Endothelial cell of umbilical vein (primary cell): ENCODE measurements around the gene TRPV6. TPM values are rescaled to one million over a fixed set of nuclear protein-coding genes. Genes with fewer than 3 reads are reported as not detected.

Source experiments
- BruUV-seq: library from RNA; stranded (reverse); fragments of 400-500 nt; replicated peaks from 2 replicates; lab custom pipeline; 2021; lab: Mats Ljungman, UMichigan
- CTCF ChIA-PET: fragments of 300-600, 350-600 bp; sonication (Branson Sonifier 250); formaldehyde crosslinking; loops from one replicate; lab custom pipeline; 2021; ENCODE audit warnings: antibody characterized with exemption, inconsistent platforms; lab: Charles Lee
- POLR2A ChIA-PET: fragments of 300-600, 350-600 bp; sonication (Branson Sonifier 250); formaldehyde crosslinking; loops from one replicate; lab custom pipeline; 2021; ENCODE audit warnings: antibody characterized with exemption, inconsistent platforms; lab: Charles Lee
- DNase-seq: peaks from one replicate; pipeline ENCODE4 v3.0.0-alpha.2; 2011; ENCODE audit warnings: low read depth, low spot score
- FAIRE-seq: peaks from 2 replicates; lab custom pipeline; 2011; peaks lifted over from hg19 to GRCh38; lab: Jason Lieb, UNC
- H2AFZ ChIP-seq: 2 replicates; pipeline ENCODE4 v1.6.0; 2012; ENCODE audit warnings: low read depth, low read length, control low read depth, inconsistent platforms
- H3K27ac ChIP-seq: 2 replicates; pipeline ENCODE4 v1.5.1; 2011; ENCODE audit warnings: low read depth, mild to moderate bottlenecking, control low read depth, low read length, moderate library complexity; ENCODE audit not compliant: insufficient read depth
- H3K27me3 ChIP-seq, 2 experiments: 2 replicates each; pipeline versions ENCODE4 v1.6.0 to v1.6.1; 2011; ENCODE audit warnings: low read length in 2 of 2, mixed read lengths in 1 of 2; ENCODE audit not compliant: control insufficient read depth in 2 of 2, insufficient read depth in 2 of 2
- H3K36me3 ChIP-seq, 2 experiments: 2 replicates in 1 of 2; 3 replicates in 1 of 2; pipeline ENCODE4 v1.5.1; 2011; ENCODE audit warnings: low read length in 2 of 2, mild to moderate bottlenecking in 1 of 2, moderate library complexity in 1 of 2; ENCODE audit not compliant: control insufficient read depth in 2 of 2, insufficient read depth in 2 of 2; ENCODE audit errors: extremely low read depth in 1 of 2
- H3K4me1 ChIP-seq: 3 replicates; pipeline ENCODE4 v1.5.1; 2011; ENCODE audit warnings: mild to moderate bottlenecking, low read length; ENCODE audit not compliant: control insufficient read depth, insufficient read depth; ENCODE audit errors: extremely low read depth
- H3K4me2 ChIP-seq: 2 replicates; pipeline ENCODE4 v1.6.1; 2011; ENCODE audit warnings: low read length, control low read depth, mixed read lengths; ENCODE audit not compliant: insufficient read depth
- H3K4me3 ChIP-seq, 3 experiments: fragments of 200-600 bp in 1 of 3; sonication (generic), shearing (Covaris generic) in 1 of 3; replicated peaks in 1 of 3; 2 replicates each; pipeline ENCODE4 v1.5.1; 2011 to 2016; ENCODE audit warnings: control low read depth in 3 of 3, low read length in 3 of 3, mild to moderate bottlenecking in 2 of 3, inconsistent platforms in 1 of 3, low read depth in 1 of 3, moderate library complexity in 1 of 3; ENCODE audit not compliant: insufficient read depth in 1 of 3
- H3K79me2 ChIP-seq: 2 replicates; pipeline ENCODE4 v1.6.0; 2012; ENCODE audit warnings: low read length, inconsistent platforms; ENCODE audit not compliant: control insufficient read depth, insufficient read depth
- H3K9ac ChIP-seq: replicated peaks from 2 replicates; pipeline ENCODE3; 2011; ENCODE audit warnings: low read length, control low read depth; ENCODE audit not compliant: insufficient read depth; ENCODE audit errors: extremely low read depth
- H3K9me1 ChIP-seq: replicated peaks from 3 replicates; pipeline ENCODE4 v1.6.0; 2011; ENCODE audit warnings: mild to moderate bottlenecking, low read length; ENCODE audit not compliant: control insufficient read depth, insufficient read depth; ENCODE audit errors: extremely low read depth
- H3K9me3 ChIP-seq: replicated peaks from 2 replicates; pipeline ENCODE4 v1.5.1; 2012; ENCODE audit warnings: low read length, inconsistent platforms; ENCODE audit not compliant: control insufficient read depth, insufficient read depth
- H4K20me1 ChIP-seq: replicated peaks from 2 replicates; pipeline ENCODE3; 2011; ENCODE audit warnings: mild to moderate bottlenecking, low read length; ENCODE audit not compliant: control insufficient read depth, insufficient read depth; ENCODE audit errors: extremely low read depth
- EZH2 ChIP-seq: IDR thresholded peaks from 2 replicates; pipeline ENCODE4 v1.6.1; 2012; ENCODE audit warnings: borderline replicate concordance, low read depth, mild to moderate bottlenecking, moderate library complexity, low read length, inconsistent platforms; ENCODE audit not compliant: severe bottlenecking
- FOS ChIP-seq: IDR thresholded peaks from 2 replicates; pipeline ENCODE4 v1.6.1; 2011; ENCODE audit warnings: mild to moderate bottlenecking, low read length, moderate library complexity, borderline replicate concordance; ENCODE audit not compliant: insufficient read depth
- GATA2 ChIP-seq: IDR thresholded peaks from 2 replicates; pipeline ENCODE4 v1.7.0; 2011; ENCODE audit warnings: low read depth, mild to moderate bottlenecking, moderate library complexity, mixed read lengths, low read length; ENCODE audit not compliant: insufficient read length, insufficient read depth
- JUN ChIP-seq: IDR thresholded peaks from 2 replicates; pipeline ENCODE4 v1.6.1; 2011; ENCODE audit warnings: borderline replicate concordance, low read depth; ENCODE audit not compliant: insufficient read length, insufficient read depth
- MYC ChIP-seq: IDR thresholded peaks from one replicate; pipeline ENCODE4 v1.6.1; 2011; ENCODE audit warnings: mild to moderate bottlenecking, low read depth, low read length
- POLR2A ChIP-seq: IDR thresholded peaks from 2 replicates; pipeline ENCODE4 v1.6.1; 2012; ENCODE audit warnings: low read depth, mild to moderate bottlenecking, control low read depth, low read length
- POLR2AphosphoS5 ChIP-seq: IDR thresholded peaks from 2 replicates; pipeline ENCODE4 v1.6.1; 2012; ENCODE audit warnings: low read depth, mild to moderate bottlenecking, control low read depth, low read length, moderate library complexity; ENCODE audit not compliant: insufficient read depth
- dilution Hi-C: fragments of 300-500 bp; cut with MboI; formaldehyde crosslinking; loops from one replicate; pipeline ENCODE4 v1.15.0; 2019; ENCODE audit warnings: low sequenced_read_pairs; ENCODE audit not compliant: extremely low pct_ligation_motif_present
- intact Hi-C: fragments of 100-400 bp; cut with micrococcal nuclease; formaldehyde crosslinking; loops from one replicate; pipeline ENCODE4 v1.10.0; 2022
- polyA plus RNA-seq, 4 experiments: library from polyadenylated mRNA; depleted of rRNA in 3 of 4; stranded (reverse) in 3 of 4; unstranded in 1 of 4; fragments of >200 nt; gene quantifications; 2 replicates each; pipeline versions ENCODE4 v1.2.1 to v1.2.3, GENCODE V29; 2011 to 2012; ENCODE audit warnings: missing spikeins in 1 of 4
- total RNA-seq: library from RNA; stranded (reverse); gene quantifications from 2 replicates; pipeline ENCODE4 v1.2.3, GENCODE V29; 2021
- TF ChIP-seq, protein P1 (sequence below): IDR thresholded peaks from 2 replicates; pipeline ENCODE4 v1.6.1; 2011; ENCODE audit not compliant: insufficient read depth, insufficient read length
- TF ChIP-seq, protein P2 (sequence below), 2 donors: IDR thresholded peaks; 1 replicate in 1 of 2; 2 replicates in 1 of 2; pipeline ENCODE4 v1.5.1; 2011; ENCODE audit warnings: low read length in 2 of 2, mild to moderate bottlenecking in 2 of 2, moderate library complexity in 2 of 2, control low read depth in 1 of 2, inconsistent platforms in 1 of 2, low read depth in 1 of 2; ENCODE audit not compliant: insufficient read depth in 1 of 2; ENCODE audit errors: extremely low read depth in 1 of 2

Gene TRPV6
- total and polyA plus RNA-seq, 2 donors (not counting 3 experiments of a cell fraction or from before 2014, with no cell fraction given): not detected

DNA sequence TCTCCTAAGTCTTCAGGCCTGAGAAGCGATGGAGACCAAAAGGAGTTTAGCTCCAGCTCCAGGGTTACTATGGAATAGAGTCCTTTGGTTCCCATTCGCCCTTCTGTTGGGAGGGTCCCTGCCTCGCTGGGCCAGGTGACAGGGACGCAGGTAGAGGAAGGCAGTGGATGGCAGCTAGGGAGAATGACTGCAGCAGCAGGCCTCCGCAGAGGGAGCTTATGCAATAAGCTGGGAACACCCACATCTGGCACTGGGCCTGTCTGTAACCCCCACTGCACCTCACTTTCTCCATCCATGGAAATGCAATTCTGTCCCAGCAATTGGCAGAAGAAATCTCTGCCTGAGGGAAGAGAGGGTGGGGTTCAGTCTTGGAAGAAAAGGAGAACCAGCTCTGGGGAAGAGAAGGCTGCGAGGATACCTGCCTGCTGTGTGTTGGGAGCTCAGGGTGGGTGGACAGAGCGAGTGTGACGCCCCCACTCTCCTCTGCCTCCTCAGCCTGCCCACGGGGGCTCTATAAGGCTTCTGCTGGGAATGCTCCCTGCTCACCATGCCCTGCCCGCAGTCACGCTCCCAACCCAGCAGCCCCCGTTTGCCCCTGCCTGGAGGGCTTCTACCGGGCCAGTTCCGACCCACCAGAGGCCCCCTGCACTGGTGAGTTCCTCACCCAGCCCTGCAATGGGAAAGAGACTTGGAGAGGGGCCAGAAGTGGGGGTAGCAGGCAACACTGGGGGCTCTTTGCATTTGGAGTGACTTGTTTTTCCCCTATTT lies 20.4 kb downstream of the TRPV6 start:
- Histone ChIP-seq H3K36me3 (no peaks in the 10 kb centered on the region), H2AFZ (no peak overlapping the region), H3K4me1 (no peaks in the 10 kb centered on the region), H3K79me2 (no peaks in the 10 kb centered on the region), H3K9ac (no peak overlapping the region), H3K4me2 (no peak overlapping the region), H3K9me3 (no peaks in the 10 kb centered on the region), H4K20me1 (no peaks in the 10 kb centered on the region), H3K27me3 (no peaks in the 10 kb centered on the region), H3K27ac (no peak overlapping the region), H3K9me1 (no peaks in the 10 kb centered on the region), H3K4me3 (no peak overlapping the region)
- ChIA-PET POLR2A (no interaction called here), CTCF (interaction anchor here (2.1 to 3.5 kb wide), 4 partner anchors 10 to 350 kb away, joined by 5 to 35 read pairs (median 20); partner anchors contain the start of gene EPHB6)
- intact Hi-C loops: no loop called here
- TF ChIP-seq GATA2: no peak
- dilution Hi-C loops: no loop called here
- no TSS peak for BruUV-seq
- no peak for FAIRE-seq
- no peak for DNase-seq

DNA sequence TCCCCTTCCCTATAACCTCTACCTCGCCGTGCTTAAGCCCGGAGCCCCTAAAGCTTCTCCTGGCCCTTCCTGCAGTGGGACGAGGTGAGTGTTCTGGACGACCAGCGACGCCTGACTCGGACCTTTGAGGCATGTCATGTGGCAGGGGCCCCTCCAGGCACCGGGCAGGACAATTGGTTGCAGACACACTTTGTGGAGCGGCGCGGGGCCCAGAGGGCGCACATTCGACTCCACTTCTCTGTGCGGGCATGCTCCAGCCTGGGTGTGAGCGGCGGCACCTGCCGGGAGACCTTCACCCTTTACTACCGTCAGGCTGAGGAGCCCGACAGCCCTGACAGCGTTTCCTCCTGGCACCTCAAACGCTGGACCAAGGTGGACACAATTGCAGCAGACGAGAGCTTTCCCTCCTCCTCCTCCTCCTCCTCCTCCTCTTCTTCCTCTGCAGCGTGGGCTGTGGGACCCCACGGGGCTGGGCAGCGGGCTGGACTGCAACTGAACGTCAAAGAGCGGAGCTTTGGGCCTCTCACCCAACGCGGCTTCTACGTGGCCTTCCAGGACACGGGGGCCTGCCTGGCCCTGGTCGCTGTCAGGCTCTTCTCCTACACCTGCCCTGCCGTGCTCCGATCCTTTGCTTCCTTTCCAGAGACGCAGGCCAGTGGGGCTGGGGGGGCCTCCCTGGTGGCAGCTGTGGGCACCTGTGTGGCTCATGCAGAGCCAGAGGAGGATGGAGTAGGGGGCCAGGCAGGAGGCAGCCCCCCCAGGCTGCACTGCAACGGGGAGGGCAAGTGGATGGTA lies 21.5 kb downstream of the TRPV6 start:
- Histone ChIP-seq H3K36me3 (no peaks in the 10 kb centered on the region), H4K20me1 (no peaks in the 10 kb centered on the region), H3K27ac (no peak overlapping the region), H3K79me2 (no peaks in the 10 kb centered on the region), H3K9me1 (no peaks in the 10 kb centered on the region), H3K27me3 (no peaks in the 10 kb centered on the region), H3K4me3 (no peak overlapping the region), H2AFZ (no peak overlapping the region), H3K4me1 (no peaks in the 10 kb centered on the region), H3K4me2 (no peak overlapping the region), H3K9ac (no peak overlapping the region), H3K9me3 (no peaks in the 10 kb centered on the region)
- FAIRE-seq: no peak
- POLR2A ChIA-PET: no interaction called here
- CTCF ChIA-PET: interaction anchor here (3.0 to 3.5 kb wide), 2 partner anchors 232 to 351 kb away, joined by 8 to 35 read pairs; no protein-coding TSS in a partner anchor
- intact Hi-C loops: no loop called here
- dilution Hi-C loops: no loop called here
- TF ChIP-seq GATA2 (no peak), POLR2A (no peak), POLR2AphosphoS5 (no peak), JUN (no peak), FOS (no peak), MYC (no peak), EZH2 (no peak)
- TF ChIP-seq, protein P1, sequence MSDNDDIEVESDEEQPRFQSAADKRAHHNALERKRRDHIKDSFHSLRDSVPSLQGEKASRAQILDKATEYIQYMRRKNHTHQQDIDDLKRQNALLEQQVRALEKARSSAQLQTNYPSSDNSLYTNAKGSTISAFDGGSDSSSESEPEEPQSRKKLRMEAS: no peak
- TF ChIP-seq, protein P2, sequence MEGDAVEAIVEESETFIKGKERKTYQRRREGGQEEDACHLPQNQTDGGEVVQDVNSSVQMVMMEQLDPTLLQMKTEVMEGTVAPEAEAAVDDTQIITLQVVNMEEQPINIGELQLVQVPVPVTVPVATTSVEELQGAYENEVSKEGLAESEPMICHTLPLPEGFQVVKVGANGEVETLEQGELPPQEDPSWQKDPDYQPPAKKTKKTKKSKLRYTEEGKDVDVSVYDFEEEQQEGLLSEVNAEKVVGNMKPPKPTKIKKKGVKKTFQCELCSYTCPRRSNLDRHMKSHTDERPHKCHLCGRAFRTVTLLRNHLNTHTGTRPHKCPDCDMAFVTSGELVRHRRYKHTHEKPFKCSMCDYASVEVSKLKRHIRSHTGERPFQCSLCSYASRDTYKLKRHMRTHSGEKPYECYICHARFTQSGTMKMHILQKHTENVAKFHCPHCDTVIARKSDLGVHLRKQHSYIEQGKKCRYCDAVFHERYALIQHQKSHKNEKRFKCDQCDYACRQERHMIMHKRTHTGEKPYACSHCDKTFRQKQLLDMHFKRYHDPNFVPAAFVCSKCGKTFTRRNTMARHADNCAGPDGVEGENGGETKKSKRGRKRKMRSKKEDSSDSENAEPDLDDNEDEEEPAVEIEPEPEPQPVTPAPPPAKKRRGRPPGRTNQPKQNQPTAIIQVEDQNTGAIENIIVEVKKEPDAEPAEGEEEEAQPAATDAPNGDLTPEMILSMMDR (IDR thresholded peaks at IDR 0.05; ENCODE audit: extremely low read depth in 1 of 2, insufficient read depth in 1 of 2, low read depth in 1 of 2, low read length in 2 of 2): no peak
- BruUV-seq: no TSS peak
- DNase-seq: no peak
